Mesodermal cell (in vitro differentiated cells): ENCODE measurements around the gene MISP3.

Source experiments
- H3K27ac ChIP-seq: 2 replicates; pipeline ENCODE4 v1.7.0; 2013; ENCODE audit warnings: mild to moderate bottlenecking, low read depth, low read length, moderate library complexity; ENCODE audit not compliant: severe bottlenecking
- H3K36me3 ChIP-seq: 2 replicates; pipeline ENCODE4 v1.7.1; 2013; ENCODE audit warnings: mild to moderate bottlenecking, low read length, moderate library complexity; ENCODE audit not compliant: control insufficient read depth, insufficient read depth
- H3K4me1 ChIP-seq: one replicate; pipeline ENCODE4 v1.7.1; 2013; ENCODE audit warnings: mild to moderate bottlenecking, low read length; ENCODE audit not compliant: insufficient read depth, control insufficient read depth, poor library complexity, severe bottlenecking
- H3K4me3 ChIP-seq: 2 replicates; pipeline ENCODE4 v1.7.0; 2013; ENCODE audit warnings: low read length, control low read depth, mild to moderate bottlenecking; ENCODE audit not compliant: insufficient read depth, poor library complexity, severe bottlenecking; ENCODE audit errors: extremely low read depth
- H3K9me3 ChIP-seq: 2 replicates; pipeline ENCODE4 v1.7.1; 2013; ENCODE audit warnings: mild to moderate bottlenecking, low read length, moderate library complexity; ENCODE audit not compliant: control insufficient read depth
- WGBS, 2 experiments: methylation state at CpG; one replicate each; pipeline ENCODE4 v1.1.5; 2013; ENCODE audit warnings: missing lambda C conversion rate in 2 of 2; ENCODE audit not compliant: insufficient coverage in 2 of 2; 5-methylcytosine and 5-hydroxymethylcytosine counted together

Gene MISP3

DNA sequence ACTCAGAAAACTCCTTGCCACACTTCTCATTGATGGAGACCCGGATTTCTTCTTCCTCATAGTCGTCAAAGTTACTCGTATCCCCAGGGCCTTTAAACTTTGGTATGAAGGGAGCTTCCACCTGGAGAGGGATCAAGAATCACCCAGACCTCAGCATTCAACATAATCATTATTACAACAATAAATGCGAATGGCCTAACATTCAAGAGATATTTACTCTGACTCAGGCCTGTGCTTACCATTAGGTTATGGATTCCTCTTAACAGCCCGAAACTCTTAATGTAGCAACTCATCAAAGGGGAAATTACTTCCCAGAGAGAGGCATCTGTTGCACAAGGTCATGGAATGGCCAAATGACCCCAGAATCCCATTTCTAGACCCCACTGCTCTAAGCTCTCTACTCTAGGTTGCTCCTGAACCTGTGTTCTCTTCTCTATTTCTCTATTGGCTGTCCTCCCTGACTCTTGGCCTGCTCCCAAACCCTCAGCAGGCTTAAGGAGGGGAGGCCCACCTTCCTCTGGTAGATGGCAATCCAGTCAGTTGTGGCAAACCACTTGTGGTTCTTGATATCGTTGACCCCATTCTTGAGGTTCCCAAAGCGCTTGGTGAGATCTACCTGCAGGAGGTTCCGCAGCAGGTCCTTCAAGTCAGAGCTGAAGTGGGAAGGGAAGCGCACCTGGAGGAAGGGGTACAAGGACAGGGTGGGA is 20.7 kb downstream of the MISP3 start:
- Histone ChIP-seq H3K36me3 (peaks cover 26% of the 10 kb centered on the region), H3K9me3 (peaks cover 14% of the 10 kb centered on the region), H3K4me1 (peaks cover 6% of the 10 kb centered on the region), H3K4me3 (no peak overlapping the region), H3K27ac (no peak overlapping the region)
- WGBS, 2 experiments, result 97 to 99% methylated on average over 6 to 8 of the region's 9 CpGs

DNA sequence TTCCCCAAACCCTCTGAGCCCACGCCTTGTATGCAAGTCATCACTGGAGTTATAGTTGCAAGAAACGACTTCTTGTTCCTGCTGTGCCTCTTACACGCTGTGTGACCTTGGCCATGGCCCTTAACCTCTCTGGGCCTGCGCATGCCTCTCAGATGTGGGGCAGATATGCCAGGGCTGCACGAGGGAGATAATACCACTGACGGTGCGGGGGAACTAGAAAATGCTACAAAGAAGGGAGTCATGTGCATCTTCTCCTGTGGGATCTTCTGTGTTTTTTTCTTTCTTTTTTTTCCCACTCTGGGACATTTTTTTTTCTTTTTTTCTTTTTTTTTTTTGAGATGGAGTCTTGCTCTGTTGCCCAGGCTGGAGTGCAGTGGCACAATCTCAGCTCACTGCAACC is 22.3 kb downstream of the MISP3 start:
- peaks cover 14% of the 10 kb centered on the region for H3K9me3 ChIP-seq
- WGBS, 2 experiments, result 90 to 95% methylated on average over 7 of the region's 7 CpGs
- H3K36me3 ChIP-seq, result peaks cover 17% of the 10 kb centered on the region
- H3K4me1 ChIP-seq, result peaks cover 3% of the 10 kb centered on the region
- H3K4me3 ChIP-seq, result no peak overlapping the region
- H3K27ac ChIP-seq, result no peak overlapping the region

DNA sequence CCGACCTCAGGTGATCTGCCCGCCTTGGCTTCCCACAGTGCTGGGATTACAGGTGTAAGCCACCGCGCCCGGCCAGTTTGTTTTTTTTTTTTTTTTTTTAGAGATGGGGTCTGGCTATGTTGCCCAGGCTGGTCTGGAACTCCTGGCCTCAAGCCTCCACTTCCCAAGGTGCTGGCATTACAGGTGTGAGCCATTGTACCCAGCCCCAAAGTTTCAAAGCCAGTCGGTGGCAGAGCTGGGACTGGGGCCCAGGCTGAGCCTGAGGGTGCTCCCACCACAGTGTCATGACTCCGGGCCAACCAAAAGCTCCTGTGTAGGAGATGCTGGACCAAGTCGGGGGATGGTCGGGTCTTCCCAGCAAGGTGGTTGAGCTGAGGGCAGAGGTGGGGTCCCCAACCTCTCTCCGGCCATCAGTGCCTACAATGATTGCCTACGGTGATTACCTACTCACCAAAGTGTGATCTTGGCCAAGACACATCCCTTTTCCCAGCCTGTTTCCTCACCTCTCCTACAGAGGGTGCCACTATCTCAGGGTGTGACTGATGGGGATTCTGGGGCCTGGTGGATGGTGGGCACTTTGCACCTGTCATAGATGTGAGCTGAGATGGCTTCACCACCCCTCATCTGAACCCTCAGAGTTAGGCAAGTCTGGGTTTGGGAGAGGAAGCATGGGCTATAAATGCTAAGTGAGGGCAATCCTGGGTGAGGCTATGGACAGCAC is 23.8 kb downstream of the MISP3 start:
- Histone ChIP-seq H3K27ac (no peak overlapping the region), H3K9me3 (peaks cover 14% of the 10 kb centered on the region), H3K4me1 (peaks cover 3% of the 10 kb centered on the region), H3K4me3 (no peak overlapping the region), H3K36me3 (peaks cover 28% of the 10 kb centered on the region)
- 91 to 96% methylated on average over 4 to 8 of the region's 11 CpGs for WGBS, 2 experiments

DNA sequence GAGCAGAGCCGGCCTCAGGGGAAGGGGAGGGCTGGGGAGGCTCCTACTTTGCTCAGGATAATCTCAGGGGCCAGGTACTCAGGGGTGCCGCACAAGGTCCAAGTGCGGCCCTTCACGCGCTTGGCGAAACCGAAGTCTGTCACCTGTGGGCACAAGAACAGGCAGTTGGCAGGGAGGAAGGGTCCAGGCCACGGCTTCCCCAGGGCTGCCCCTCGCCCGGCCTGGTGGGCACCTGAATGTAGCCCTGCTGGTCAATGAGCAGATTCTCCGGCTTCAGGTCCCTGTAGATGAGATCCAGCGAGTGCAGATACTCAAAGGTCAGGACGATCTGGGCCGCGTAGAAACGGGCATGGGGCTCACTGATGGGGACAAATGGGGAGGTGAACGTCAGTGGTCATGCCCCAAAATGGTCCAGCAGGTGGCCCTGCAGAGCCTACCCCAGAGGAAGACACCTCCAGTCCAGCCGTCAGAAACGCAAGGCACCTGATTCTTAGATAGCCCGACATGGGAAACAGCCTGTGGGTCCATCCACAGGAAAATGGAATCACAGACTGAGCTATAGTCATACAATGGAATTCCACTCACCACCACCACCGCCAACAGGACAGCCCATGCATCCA is 25.1 kb downstream of the MISP3 start:
- Histone ChIP-seq H3K4me3 (no peak overlapping the region), H3K27ac (no peak overlapping the region), H3K4me1 (no peaks in the 10 kb centered on the region), H3K9me3 (peaks cover 14% of the 10 kb centered on the region), H3K36me3 (peaks cover 40% of the 10 kb centered on the region)
- 86 to 91% methylated on average over 16 to 19 of the region's 21 CpGs for WGBS, 2 experiments

DNA sequence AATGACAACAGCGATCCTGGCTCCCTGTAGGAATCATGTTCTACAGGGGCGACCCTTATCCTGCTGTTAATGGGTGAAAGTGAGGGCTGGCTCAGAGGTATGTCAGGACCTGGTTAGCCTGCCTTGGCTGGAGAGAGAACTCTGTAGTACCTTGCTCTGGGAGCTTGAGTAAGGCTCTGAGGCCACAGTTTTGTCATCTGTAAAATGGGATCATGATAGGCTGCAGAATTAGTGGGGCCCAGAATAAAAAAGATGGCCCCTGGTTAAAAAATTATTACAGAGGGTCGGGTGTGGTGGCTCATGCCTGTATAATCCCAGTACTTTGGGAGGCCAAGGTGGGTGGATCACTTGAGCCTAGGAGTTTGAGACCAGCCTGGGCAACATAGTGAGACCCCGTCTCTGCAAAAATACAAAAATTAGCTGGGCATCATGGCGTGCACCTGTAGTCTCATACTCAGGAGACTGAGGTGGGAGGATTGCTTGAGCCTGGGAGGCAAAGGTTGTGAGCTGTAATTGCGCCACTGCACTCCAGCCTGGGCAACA is 28.5 kb downstream of the MISP3 start:
- WGBS, 2 experiments, result 94 to 98% methylated on average over 5 to 6 of the region's 6 CpGs
- Histone ChIP-seq H3K27ac (no peak overlapping the region), H3K4me3 (no peak overlapping the region), H3K4me1 (no peaks in the 10 kb centered on the region), H3K36me3 (peaks cover 53% of the 10 kb centered on the region), H3K9me3 (no peaks in the 10 kb centered on the region)

DNA sequence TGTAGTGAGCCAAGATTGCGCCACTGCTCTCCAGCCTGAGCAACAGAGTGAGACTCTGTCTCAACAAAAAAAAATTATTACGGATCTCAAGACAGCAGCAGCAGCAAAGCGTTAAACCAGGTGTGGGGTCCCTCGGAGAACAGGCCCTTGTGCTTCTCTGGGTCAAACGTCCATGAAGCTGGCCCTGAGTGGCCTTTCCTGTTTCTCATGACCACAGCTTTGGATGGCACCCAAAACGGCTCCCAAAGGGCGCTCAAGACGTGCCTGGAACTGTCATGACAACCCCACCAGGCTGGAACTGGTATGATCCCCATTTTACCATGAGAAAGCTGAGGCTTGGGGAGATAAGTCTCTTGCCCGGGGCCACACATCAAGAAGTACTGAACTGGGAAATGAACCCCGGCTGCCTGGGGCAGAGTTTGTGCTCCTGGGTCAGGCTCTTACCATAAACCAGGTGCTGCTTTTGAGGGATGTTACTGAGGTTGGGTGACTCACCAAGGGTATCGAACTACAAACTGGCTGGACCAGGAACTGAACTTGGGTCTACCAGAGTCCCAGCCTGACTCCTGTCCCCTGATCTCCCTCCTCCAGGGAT is 29.6 kb downstream of the MISP3 start:
- Histone ChIP-seq H3K9me3 (no peaks in the 10 kb centered on the region), H3K27ac (no peak overlapping the region), H3K36me3 (peaks cover 52% of the 10 kb centered on the region), H3K4me1 (no peaks in the 10 kb centered on the region), H3K4me3 (no peak overlapping the region)
- WGBS, 2 experiments, result 85 to 97% methylated on average over 9 to 11 of the region's 11 CpGs

DNA sequence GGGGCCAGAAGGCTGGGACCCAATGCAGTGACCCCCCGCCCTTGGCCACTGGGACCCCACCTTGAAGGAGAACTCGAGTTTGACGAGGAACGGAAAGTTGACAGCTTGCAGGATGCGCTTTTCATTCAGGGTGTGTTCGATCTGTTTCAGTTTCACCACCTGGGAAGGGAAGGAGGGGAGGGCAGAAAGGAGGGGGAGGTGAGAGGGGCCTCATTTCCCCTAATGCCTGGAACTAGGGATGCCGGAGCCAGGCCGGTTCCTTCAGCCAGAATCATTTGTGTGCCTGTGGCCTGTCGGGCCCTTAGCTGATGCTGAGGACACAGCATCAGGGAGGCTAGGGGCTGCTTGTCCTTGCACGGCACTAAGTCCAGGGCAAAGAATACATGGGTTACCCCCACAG is 30.2 kb downstream of the MISP3 start:
- Histone ChIP-seq H3K36me3 (peaks cover 54% of the 10 kb centered on the region), H3K27ac (no peak overlapping the region), H3K4me1 (no peaks in the 10 kb centered on the region), H3K9me3 (no peaks in the 10 kb centered on the region), H3K4me3 (no peak overlapping the region)
- 92 to 98% methylated on average over 10 of the region's 10 CpGs for WGBS, 2 experiments

DNA sequence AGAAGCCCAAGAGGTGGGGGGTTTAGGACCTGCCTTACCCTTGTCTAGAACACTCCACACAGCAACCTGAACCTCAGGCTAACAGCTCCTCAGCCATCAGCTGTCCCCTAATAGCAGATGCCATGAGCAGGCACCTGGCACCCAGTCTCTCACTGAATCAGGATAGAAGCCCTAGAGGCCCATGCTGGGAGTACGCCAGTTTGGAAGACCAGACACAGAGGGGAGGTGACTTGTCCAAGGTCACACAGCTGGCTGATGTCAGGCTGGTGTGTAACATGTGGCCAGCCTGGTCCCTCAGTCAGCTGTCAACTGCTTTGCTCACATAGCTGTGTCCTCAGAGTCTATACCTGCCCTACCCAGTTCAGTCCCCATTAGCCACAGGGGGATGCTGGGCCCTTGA is 30.7 kb downstream of the MISP3 start:
- H3K27ac ChIP-seq, result no peak overlapping the region
- no peaks in the 10 kb centered on the region for H3K9me3 ChIP-seq
- H3K36me3 ChIP-seq, result peaks cover 54% of the 10 kb centered on the region
- H3K4me1 ChIP-seq, result no peaks in the 10 kb centered on the region
- H3K4me3 ChIP-seq, result no peak overlapping the region
- WGBS, 2 experiments, result 88 to 100% methylated on average over 1 of the region's 1 CpG

DNA sequence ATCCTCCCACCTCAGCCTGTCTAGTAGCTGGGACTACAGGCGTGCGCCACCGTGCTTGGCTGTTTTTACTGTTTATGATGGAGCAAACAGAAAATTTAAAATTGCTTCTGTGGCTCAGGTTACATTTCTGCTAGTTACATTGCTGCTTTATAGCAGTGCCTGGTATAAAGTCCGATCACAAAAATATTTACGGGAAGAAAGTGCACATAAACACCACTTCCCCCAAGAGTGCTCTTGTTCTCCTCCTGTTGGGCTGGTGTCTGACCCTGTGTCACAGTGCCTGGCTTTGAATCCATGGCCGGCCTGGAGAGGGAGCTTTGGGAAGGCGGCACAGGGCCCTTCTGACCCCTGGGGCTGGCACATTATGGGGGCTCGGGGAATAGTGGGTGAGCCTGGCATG is 33.1 kb downstream of the MISP3 start:
- H3K27ac ChIP-seq, result no peak overlapping the region
- H3K4me3 ChIP-seq, result no peak overlapping the region
- H3K9me3 ChIP-seq, result no peaks in the 10 kb centered on the region
- 92 to 100% methylated on average over 3 to 4 of the region's 8 CpGs for WGBS, 2 experiments
- no peaks in the 10 kb centered on the region for H3K4me1 ChIP-seq
- H3K36me3 ChIP-seq, result peaks cover 51% of the 10 kb centered on the region

DNA sequence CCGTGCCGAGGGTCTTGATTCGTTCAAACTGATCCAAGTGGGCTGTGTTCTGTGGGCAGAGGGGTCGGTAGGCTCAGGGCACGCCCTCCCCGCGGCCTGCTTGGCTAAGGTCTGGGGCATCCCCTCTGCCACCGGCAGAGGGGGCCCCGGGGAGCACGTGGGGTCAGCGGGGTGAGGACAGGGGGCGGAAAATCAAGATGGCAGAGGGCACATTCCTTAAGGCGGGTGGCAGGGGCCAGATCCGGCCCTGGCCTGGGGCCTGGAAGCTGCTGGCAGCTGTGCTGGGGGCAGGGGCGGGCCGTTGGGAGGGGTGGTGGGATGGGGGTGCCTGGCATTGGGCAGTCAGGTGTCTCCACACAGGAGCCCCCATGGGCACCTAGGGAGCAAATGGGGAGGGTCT is 34.3 kb downstream of the MISP3 start:
- H3K4me1 ChIP-seq, result no peaks in the 10 kb centered on the region
- peaks cover 44% of the 10 kb centered on the region for H3K36me3 ChIP-seq
- H3K27ac ChIP-seq, result no peak overlapping the region
- no peaks in the 10 kb centered on the region for H3K9me3 ChIP-seq
- no peak overlapping the region for H3K4me3 ChIP-seq
- 93 to 96% methylated on average over 10 to 14 of the region's 16 CpGs for WGBS, 2 experiments
